ENCODE results near the gene ADAMTS7. TPM values are rescaled to one million over a fixed set of nuclear protein-coding genes. Genes with fewer than 3 reads are reported as not detected.
"Not testable (repeated sequence)": the region's sequence is repeated elsewhere in the genome, so short reads cannot be mapped to it uniquely, and the experiment has no call there.

ADAMTS7 gene
- total and polyA plus RNA-seq, 8 donors, result 0.31 to 102 (median 2.3) TPM

DNA sequence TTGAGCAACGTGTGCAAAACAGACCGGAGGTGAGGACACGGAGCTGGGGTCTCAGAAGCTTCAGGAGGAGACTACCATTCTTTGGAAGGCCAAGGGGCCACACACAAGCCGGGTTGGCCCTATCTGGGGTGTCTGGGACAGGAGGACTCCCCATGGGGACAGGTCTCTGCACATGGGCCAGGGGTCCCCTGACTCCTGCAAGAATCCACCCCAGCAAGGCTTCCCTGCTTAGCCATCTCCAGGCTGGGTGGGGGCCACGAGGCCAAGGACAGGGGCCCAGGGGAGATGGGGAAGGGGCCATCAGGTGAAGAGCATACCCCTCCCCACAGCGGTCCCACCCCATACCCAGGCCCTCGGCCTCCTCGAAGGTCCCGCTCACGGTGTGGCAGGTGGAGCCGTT lies 38.5 kb downstream of the ADAMTS7 start:
- Histone ChIP-seq H3K36me3 (no peaks in the 10 kb centered on the region), H3K27me3 (no peaks in the 10 kb centered on the region), H3K27ac (no peak overlapping the region), H3K4me1 (no peaks in the 10 kb centered on the region), H3K9me3 (no peaks in the 10 kb centered on the region), H3K4me3 (no peak overlapping the region)
- 76 to 100% (median 90%) methylated on average over 1 to 11 of the region's 11 CpGs for WGBS, 5 donors
- intact Hi-C loops (cut with DNase I; ENCODE audit: low total_unique reads), result no loop called here
- TF ChIP-seq POLR2AphosphoS5 (IDR thresholded peaks at IDR 0.05) (no peak), EP300 (IDR thresholded peaks at IDR 0.05) (no peak), POLR2A (IDR thresholded peaks at IDR 0.05) (no peak)
- TF ChIP-seq, protein P1, sequence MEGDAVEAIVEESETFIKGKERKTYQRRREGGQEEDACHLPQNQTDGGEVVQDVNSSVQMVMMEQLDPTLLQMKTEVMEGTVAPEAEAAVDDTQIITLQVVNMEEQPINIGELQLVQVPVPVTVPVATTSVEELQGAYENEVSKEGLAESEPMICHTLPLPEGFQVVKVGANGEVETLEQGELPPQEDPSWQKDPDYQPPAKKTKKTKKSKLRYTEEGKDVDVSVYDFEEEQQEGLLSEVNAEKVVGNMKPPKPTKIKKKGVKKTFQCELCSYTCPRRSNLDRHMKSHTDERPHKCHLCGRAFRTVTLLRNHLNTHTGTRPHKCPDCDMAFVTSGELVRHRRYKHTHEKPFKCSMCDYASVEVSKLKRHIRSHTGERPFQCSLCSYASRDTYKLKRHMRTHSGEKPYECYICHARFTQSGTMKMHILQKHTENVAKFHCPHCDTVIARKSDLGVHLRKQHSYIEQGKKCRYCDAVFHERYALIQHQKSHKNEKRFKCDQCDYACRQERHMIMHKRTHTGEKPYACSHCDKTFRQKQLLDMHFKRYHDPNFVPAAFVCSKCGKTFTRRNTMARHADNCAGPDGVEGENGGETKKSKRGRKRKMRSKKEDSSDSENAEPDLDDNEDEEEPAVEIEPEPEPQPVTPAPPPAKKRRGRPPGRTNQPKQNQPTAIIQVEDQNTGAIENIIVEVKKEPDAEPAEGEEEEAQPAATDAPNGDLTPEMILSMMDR (IDR thresholded peaks at IDR 0.05), result no peak
- DNase-seq, result no peak

DNA sequence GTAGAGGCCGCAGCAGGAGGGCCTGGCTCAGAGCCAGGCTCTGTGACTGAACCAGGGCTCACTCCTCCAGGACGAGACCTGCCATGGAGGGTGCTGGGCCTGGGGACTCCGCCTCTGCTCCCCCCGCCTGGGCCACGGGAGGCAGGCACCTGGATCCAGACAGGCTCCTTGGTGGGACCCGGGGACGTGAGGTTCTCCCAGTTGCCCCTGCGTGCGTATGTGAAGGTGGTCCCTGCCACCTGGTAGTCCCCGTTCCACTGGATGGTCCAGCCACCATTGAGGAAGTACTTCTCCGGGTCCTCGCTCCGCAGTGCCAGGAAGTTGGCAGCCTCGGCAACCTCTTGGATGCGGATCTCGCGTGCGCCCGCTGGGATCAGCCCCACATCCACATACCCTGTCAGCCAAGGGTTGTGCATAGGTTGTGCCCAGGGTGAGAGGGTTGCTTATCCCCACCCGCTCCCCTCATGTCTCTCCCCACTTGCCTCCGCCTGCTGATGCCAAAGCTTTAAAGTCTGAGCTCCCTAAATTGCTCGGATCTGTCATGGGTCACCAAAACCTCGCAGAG lies 39.7 kb downstream of the ADAMTS7 start:
- H3K4me3 ChIP-seq; H3K27me3 ChIP-seq; H3K4me1 ChIP-seq; DNase-seq; intact Hi-C loops (cut with DNase I; ENCODE audit: low total_unique reads); H3K27ac ChIP-seq; H3K36me3 ChIP-seq; H3K9me3 ChIP-seq: not testable (repeated sequence)
- 91 to 96% (median 93%) methylated on average over 13 to 23 of the region's 23 CpGs for WGBS, 5 donors

GRCh38 chr15:78771020-78771419 lies 40.2 kb downstream of the ADAMTS7 start:
- WGBS, 5 donors, result 87 to 95% (median 91%) methylated on average over 8 to 9 of the region's 9 CpGs
- H3K9me3 ChIP-seq; H3K27ac ChIP-seq; H3K36me3 ChIP-seq; DNase-seq; H3K4me1 ChIP-seq; H3K4me3 ChIP-seq; H3K27me3 ChIP-seq; intact Hi-C loops (cut with DNase I; ENCODE audit: low total_unique reads): not testable (repeated sequence)

- H3K27ac ChIP-seq; intact Hi-C loops (cut with DNase I; ENCODE audit: low total_unique reads); H3K27me3 ChIP-seq; H3K36me3 ChIP-seq; H3K4me1 ChIP-seq; DNase-seq; H3K4me3 ChIP-seq; H3K9me3 ChIP-seq: not testable (repeated sequence)
- 70 to 89% (median 82%) methylated on average over 12 of the region's 12 CpGs for WGBS, 5 donors
These were observed 41.6 kb downstream of the ADAMTS7 start for GRCh38 chr15:78769473-78770225.

DNA sequence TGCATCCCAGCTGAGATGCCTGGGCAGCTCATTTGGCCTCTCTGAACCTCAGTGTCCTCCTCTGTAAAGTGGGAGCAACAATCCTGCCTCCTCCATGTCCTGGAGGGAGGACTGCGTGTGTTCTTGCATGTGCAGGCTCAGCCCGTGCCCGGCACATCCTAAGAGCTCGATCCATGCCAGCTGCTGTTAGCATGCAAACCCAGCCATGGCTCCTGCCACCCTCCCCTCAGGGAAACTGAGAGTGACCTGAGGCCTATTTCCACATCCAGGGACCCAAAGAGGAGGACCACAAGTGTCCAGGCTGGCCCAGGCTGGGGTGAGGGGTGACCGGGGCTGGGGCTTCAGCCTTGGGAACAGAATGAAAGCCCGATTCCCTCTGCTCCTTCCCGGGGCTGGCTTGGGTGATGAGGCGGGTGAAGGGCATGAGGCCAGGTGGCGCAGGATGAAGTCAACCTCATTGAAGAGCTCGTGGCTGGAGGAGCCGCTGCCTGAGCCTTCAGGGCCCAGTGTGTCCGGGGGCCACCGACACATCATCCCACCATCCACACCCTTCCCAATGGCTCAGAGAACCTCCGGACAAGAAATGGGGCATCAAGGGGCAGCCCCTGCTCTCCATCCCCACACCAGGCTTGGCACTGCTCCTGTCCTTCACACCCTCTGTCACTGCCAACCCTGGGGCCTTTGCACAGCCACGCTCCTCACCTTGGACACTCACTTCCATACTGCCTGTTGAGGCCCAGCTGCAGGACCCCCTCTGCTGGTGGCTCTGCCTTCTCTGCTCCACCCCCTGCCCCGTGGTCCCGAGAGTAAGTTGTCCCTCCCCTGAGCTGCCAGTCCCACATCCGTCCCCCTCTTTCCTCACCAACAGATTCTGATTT lies 42.5 kb downstream of the ADAMTS7 start:
- 83 to 87% (median 86%) methylated on average over 14 to 18 of the region's 18 CpGs for WGBS, 5 donors
- TF ChIP-seq POLR2A (IDR thresholded peaks at IDR 0.05), result no peak
- TF ChIP-seq, protein P1 (IDR thresholded peaks at IDR 0.05), result no peak
- no peak for TF ChIP-seq POLR2AphosphoS5 (IDR thresholded peaks at IDR 0.05)
- TF ChIP-seq EP300 (IDR thresholded peaks at IDR 0.05), result no peak
- H3K27me3 ChIP-seq, result no peaks in the 10 kb centered on the region
- H3K4me1 ChIP-seq, result no peaks in the 10 kb centered on the region
- no peak for DNase-seq
- no peaks in the 10 kb centered on the region for H3K36me3 ChIP-seq
- no peak overlapping the region for H3K4me3 ChIP-seq
- H3K9me3 ChIP-seq, result no peaks in the 10 kb centered on the region
- intact Hi-C loops (cut with DNase I; ENCODE audit: low total_unique reads), result no loop called here
- no peak overlapping the region for H3K27ac ChIP-seq
